Fibroblast of skin of right biceps (primary cell): ENCODE measurements around the gene ECSCR.

Source experiments
- DNase-seq: peaks from one replicate; pipeline ENCODE4 v3.0.0-alpha.2; 2013

Gene ECSCR

DNA sequence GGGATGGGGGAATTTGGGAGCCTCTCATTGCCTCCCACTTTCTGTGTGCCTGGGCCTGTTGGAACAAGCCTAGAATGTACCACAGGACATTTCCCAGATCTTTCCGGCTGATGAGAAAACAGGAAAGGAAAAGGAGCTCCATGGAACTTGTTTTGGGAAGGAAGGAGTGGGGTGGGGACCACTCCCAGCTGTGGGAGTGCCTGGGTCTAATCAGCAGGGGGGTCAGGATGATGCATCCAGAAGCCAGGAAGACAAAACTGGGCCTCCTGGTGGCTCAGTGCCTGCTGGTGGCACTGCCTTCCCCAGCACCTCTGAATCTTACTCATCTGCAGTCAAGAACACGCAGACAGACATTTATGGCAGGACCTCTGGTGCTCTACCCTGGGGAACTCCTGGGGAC lies 11.0 kb upstream of the ECSCR start:
- no peak for DNase-seq

DNA sequence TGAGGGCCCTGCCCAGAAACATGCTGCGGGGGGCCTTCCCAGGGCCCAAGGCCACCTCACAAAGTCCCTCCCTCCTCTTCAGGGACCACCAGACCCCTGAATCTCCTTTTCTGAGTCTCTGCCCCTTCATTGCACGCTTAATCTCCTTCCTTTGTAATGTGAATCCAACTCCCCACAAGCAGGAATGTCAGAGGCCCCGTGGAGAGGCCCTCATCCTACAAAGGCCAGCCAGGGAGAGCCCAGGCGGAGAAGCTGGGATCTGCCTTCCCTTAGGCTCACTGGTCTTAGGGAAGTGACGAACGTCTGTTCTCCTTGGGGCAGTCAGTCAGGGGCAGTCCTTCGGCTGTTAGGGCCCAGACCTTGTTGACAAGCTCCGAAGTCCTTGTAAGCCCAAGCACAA lies 10.6 kb upstream of the ECSCR start:
- DNase-seq = no peak

DNA sequence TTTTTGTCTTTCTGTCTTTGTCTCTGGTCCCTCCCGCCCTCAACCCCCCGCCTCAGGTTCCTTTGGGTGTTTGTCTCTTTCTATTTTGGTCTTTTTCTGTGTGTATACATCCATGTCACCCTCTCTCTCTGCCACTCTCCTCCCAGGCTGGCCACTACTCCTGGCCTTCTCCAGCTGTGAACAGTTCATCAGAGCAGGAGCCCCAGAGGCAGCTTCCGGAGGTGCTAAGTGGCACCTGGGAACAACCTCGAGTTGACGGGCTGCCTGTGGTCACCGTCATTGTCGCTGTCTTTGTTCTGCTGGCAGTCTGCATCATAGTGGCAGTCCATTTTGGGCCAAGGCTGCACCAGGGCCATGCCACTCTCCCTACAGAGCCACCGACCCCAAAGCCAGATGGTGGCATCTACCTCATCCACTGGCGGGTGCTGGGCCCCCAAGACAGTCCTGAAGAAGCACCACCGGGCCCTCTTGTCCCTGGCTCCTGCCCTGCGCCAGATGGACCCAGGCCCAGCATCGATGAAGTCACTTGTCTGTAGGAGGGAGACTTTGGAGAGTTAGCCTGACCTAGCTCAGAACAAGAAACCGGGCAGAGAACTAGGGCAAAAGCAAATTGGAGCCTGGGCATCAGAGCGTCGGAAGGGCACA lies 10.0 kb upstream of the ECSCR start:
- DNase-seq = no peak

DNA sequence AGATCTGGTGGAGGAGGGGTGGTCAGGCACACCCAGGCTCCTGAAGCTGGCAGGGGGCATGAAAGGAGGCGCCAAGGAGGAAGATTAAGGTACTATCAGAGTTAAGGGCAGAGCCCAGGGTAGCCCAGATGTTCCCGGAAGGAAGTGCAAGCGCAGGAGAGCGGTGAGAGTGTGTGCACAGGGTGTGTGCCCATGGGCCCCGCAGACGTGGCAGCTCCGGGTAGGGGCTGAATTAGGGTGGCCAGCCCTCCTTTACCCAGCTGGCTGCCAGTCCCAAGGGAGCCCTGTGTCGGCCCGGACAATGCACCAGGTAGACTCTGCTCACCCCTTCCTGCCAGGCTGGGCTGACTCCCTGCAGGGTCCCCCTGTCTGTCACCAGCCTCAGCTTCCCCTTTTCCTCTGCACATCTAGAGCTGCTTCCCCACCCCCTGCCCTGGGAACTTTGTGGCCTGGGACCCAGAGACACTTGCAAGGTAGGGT lies 8.3 kb upstream of the ECSCR start, which contains the start of gene SMIM33:
Gene SMIM33, plus strand, starts transcription at position 184 of the 480 bp plus-strand sequence. Its CDS starts 118 bp downstream, at position 302.
- no peak for DNase-seq

DNA sequence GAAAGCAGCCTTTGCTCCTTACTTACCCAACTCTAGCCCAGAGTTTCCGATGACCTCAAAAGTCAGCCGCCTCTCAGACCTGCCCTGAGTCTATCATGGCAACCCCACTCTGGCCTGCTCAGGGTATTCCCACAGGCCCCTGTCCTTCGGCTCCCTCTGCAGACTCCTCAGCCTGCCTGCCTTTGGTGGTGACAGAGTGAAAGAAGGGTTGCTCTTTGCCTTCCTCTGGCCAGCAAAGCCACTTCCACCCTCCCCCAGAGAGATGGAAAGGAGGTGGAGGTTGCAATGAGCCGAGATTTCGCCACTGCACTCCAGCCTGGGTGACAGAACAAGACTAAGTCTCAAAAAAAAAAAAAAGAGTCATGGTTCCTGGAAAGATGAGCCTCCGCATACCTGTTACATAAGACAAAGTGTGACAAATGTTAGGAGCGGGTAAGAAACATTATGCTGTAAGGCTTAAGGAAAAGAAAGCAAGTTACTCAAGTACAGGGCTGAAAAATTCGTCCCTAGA lies 5.9 kb upstream of the ECSCR start:
- DNase-seq = no peak

DNA sequence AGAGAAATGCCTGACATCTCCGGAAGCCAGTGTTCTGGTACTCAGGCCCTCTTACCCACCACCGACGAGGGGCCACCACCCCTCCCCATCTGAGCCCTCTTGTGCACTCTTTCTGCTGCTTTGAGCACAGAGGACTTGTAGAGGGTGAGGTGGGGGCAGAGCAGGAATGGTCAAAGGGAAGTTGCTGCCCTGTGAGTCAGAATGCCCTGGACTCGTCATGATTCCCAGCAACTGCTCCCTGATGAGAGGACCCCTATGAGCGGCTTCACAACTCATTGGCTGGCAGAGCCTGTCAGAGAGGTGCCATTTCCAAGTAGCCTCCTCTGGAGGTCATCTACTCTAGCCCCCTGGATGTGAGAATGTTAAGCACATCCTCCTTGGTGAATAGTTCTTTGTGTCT lies 845 bp downstream of the ECSCR start:
- DNase-seq = peak; percentile 60

DNA sequence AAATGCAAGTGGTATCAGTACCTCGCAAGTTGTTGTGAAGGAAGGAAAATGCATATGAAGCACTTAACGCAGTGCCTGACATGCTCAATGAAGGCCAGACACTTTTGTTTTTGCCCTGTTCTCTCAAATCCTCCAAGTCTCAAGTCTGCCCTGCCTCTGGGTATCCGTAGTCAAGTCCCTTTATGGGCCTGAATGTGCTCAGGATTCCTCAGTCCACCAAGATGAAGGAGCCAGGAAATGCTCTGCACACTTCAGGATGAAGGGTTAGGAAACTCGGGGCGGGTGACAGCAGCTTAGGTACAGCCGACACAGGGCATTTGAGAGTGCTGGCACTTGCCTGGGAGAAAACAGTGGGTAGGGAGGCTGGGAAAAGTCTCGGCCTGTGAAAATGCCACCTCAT lies 1.4 kb downstream of the ECSCR start:
- no peak for DNase-seq

DNA sequence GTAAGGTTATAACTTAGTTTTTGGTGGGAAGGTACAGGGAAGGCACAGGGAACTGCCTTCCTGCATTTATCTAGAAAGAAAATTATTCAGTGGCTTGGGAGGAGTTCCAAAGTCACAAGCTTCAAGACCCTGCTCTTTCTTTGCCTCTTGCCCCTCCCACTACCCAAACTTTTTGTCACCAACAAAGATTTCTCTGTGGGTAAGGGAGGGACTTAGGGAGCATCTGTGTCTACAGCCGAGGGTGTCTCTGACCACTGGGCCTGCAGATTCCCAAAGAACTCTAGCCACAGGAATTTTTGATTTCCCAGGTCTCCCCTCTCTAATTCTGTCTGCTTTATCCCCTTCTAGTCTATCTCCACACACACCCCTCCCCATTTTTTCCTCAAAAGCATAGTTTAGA lies 2.1 kb downstream of the ECSCR start:
- no peak for DNase-seq

DNA sequence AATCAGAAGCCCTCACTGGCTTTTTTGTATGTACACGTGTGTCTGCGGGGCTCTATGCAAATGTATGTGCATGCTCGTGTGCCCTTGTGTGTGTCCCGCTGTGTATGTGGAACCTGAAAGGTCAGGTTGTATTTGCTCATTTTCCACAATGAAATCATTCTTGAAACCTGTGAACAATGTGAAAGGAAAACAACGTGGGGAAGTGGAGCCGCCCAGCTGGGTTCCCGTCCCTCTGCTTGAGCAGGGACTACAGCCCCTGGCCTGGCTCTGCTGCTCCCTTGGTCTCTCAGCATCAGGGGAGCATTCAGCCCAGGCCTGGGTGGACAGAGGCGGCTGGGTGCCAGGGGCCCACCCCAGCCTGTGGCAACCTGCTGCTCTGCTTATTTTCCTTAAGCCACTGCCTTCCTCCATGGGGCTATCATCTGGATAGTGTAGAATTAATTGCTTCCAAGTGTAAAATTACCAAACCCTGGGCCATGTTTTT lies 3.0 kb downstream of the ECSCR start:
- no peak for DNase-seq

DNA sequence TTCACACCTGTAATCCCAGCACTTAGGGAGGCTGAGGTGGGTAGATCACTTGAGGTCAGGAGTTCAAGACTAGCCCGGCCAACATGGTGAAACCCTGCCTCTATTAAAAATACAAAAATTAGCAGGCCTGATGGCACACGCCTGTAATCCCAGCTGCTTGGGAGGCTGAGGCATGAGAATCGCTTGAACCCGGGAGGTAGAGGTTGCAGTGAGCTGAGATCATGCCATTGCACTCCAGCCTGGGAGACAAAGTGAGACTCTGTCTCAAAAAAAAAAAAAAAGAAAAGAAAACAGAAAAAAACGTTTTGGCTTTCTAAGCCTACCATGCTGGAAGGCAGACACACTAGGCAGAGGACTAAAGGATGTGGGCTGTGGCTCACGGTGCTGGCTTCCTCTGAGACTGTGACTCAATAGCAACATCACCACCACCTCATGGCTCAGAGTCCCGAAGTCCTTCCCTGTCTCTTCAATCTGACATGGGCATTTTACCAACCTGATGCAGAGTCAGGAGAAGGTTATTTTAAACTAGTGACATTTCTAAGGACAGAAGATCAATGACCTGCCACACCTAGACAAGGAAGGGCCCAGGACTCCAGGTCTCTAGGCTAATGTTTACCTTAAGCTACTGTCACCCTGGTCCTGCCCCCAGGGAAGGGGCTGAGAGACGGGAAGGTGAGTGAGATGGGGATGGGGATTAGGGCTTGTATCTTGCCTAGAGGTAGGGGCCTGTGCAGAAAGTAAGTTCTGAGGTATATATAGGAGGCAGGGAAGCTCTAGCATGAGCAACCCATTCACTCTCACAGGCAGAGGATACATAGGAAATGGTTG lies 3.7 kb downstream of the ECSCR start:
- peak; percentile 88 for DNase-seq

DNA sequence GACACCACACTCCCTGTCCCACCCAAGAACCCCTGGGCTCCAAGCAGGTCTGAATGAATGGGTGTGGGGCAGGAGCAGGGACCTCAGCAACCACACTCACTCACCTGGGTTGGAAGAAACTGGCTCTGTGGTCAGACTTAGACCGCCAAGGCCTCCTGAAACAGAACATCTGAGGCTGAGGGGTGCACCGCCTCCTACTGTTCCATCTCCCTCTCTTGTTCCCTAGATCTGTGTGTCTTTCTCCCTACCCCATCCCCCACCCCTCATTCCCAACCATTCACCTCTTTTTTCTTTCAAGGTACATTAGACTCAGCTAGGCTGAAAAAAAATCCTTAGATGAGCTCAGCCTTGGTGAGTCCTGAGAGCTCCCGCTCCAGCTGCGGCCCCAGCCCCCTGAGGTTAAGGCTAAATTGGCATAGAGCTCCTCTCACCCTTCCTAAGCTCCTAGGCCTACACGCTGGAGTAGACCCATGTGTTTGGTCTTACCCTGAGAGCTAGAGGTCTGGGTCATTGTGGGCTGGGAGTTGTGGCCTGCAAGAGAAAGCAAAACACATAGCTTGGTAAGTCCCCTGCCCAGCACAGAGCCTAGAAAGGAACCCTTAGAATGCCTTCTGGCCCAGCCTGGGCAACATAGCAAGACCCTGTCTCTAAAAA lies 4.8 kb downstream of the ECSCR start:
- no peak for DNase-seq

DNA sequence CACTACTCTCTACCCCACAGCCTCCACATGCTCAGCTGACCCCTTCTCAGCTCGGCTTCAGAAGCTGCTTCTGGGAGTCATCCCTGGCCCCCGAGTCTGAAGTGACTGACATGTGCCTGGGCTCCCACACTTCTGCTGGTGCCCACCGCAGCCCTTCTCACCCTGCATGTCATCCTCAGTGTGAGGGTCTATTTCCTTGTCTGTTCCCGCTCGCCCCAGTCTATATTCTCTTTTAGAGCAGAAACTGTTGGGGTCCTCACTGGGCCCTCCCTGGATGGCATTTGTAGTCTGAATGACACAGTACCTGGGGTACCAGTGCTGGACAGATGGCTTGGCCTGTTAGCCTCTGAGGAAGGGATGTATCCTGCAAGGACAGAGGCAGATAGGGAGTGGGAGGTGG lies 5.3 kb downstream of the ECSCR start:
- no peak for DNase-seq

DNA sequence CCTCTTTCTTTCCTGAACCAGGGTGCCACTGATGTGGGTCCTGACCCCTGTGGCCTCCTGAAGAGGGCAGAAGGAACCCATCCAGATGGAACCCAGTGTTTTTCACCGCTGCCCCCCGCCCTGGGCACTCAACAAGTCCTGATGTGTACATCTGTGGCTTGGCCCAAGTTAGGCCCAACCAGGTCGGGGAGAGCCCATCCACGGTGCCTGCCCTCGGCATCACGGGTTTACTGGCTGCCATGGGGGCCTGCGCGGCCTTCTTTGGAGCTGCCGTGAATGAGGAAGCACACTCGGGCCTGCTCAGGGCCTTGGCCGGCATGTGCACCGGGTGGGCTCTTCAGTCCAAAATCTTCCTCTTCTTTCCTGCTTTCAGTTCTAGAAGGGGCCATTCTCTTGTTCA lies 5.8 kb downstream of the ECSCR start:
- DNase-seq = no peak

DNA sequence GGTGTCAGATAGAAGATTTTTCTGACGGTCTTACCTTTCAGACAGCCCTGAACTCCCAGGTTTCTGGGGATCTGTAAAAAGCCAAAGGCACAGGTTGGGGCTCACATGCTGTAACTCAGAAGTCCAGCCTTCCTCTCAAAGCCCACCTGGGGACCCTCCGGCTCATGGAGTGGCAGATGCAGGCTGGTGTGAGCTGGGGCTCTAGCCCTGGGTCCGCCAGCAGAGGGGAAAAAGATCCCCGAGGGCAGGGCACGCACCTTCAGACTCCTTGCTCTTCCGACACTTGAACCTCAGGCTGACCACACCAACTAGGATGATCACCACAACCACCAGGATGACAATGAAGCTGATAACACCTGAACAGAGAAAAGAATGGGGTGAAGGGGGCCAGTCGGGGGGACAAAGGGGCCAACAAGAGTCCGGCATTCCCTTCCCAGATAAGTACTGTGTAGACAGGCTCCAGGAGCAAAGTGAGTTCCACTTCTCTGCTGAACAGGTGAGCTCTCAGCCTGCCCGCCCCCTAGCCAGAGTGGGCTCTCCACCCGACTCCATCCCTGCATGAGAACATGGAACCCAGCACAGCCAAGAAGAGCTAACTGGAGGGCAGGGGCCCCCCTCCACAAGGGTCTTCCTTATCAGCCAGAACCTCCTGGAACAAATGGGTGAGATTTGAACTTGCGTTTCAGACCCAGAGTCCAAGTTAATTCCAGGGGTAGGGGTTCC lies 7.8 kb downstream of the ECSCR start:
- no peak for DNase-seq

DNA sequence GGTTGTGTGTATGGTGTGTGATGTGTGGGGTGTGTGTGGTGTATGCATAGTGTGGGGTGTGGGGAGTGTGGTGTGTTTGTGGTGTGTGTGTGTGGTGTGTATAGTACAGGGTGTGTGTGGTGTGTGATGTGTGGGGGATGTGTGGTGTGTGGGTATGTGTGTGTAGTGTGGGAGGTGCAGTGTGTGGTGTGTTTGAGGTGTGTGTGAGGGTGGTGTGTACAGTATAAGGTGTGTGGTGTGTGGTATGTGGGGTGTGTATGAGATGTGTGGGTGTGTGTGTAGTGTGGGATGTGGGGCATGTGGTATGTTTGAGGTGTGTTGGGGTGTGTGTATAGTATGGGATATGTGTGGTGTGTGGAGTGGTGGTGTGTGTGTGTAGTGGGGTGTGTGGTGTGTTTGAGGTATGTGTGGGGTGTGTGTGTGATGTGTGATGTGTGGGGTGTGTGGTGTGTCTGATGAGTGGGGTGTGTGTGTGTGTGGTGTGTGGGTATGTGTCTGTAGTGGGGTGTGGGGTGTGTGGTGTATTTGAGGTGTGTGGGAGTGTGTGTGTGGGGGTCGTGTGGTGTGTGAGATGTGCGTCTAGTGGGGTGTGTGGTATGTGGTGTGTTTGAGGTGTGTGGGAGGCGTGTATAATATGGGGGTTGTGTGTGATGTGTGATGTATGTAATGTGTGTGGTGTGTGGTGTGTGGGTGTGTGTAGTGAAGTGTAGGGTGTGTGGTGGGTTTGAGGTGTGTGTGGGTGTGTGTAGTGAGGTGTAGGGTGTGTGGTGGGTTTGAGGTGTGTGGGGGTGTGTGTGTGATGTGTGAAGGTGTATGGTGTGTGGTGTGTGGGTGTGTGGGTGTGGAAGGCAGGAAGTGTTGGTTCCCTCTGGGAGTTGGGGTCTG lies 8.6 kb downstream of the ECSCR start:
- no peak for DNase-seq

DNA sequence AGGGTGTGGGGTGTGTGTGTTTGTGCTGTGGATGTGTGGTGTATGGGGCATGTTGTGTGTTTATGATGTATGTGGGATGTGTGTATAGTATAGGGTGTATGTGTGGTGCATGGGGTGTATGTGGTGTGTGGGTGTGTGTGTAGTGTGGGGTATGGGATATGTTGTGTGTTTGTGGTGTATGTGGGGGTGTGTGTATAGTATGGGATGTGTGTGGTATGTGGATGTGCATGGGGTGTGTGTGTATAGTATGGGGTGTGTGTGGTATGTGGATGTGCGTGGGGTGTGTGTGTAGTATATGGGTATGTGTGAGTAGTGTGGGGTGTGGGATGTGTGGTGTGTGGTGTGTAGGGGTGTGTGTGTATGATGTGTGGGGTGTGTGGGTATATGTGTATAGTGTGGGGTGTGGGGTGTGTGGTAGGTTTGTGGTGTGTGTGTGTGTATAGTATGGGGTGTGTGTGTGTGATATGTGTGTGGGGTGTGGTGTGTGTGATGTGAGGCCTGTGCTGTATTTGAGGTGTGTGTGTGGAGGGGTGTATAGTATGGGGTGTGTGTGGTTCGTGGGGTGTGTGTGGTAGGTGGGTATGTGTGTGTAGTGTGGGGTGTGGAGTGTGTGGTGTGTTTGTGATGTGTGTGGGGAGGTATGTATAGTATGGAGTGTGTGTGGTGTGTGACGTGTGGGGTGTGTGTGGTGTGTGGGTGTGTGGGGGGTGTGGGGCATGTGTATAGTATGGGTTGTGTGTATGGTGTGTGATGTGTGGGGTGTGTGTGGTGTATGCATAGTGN lies 10.5 kb downstream of the ECSCR start:
- DNase-seq = no peak

DNA sequence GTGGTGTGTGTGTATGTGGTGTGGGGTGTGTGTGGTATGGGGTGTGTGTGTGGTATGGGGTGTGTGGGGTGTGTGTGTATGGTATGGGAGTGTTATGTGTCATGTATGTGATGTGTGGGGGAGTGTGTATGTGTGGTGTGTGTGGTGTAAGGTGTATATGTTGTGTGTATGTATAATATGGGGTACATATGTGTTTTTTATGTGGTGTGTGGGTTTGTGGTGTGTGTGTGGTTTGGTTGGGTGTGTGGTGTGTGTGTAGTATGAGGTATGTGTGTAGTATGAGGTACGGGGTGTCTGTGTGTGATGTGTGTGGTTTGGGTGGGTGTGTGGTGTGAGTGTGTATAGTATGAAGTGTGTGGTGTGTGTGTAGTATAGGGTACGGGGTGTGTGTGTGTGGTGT lies 11.4 kb downstream of the ECSCR start:
- no peak for DNase-seq

DNA sequence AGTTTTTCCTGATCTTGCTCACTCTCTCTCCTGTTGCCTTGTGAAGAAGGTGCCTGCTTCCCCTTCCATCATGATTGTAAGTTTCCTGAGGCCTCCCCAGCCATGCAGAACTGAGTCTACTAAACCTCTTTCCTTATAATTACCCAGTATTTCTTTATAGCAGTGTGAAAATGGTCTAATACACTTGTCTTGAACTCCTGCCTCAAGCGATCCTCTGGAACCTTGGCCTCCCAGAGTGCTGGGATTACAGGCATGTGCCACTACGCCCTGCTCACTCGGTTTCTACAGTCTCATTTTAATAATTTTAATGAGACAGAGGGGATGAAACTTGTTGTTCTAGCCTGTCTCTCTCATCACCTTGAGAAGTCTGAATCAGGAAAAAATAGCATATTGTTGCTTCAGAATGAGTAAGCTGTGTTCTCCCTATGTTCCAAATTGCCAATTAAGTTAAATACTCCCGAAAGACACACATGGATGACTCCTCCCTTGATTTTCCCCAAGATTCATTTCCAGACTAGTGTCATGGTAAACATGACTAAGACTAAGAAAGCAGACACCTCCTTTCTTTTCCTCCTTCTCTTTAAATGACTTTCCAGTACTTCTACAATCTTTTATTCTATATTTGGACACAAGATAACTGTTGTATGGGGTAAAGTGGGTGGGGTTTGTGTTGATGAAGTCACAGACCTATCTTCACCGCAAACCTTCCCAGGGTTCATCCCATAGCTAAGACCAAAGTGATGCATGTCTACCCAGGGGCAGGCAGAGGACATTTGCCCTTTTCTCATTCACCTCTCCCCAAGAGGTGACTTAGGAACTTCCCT lies 15.4 kb downstream of the ECSCR start:
- peak; percentile 83 for DNase-seq

DNA sequence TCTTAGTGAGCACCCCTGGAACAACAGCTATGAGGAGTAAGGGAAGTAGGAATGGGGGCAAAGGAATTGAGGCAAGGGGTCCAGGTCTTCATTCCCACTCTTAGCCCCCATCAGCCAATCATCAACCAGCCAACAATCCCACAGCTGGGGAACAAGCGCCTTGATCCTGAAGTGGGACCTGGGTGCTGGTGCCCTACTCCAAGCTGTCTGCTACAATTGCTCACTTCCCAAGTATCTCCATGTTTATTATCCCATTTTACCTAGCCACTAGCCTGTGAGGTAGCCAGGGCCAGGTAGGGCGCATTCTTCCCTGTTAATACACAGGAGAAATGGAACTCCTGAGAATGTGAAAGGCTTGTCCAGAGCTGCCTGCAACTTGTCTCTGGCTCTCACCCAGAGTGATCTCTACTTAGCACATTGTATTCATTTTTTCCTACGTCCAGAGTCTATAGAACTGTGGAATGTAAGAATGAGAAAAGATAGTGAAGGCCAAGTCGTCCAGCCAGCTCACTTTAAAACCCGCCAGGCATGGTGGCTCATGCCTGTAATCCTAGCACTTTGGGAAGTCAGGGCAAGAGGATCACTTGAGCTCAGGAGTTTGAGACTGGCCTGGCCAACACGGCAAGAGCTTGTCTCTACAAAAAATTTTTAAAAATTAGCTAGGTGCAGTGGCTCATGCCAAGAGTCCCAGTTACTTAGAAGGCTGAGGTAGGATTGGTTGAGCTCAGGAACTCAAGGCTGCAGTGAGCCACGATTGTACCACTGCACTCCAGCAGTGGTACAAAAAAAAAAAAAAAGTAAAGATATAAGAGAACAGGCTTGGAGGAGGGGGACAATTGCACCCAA lies 17.0 kb downstream of the ECSCR start:
- DNase-seq = peak; percentile 85
